ENCODE results near the gene RDH16. TPM values are rescaled to one million over a fixed set of nuclear protein-coding genes. Genes with fewer than 3 reads are reported as not detected.

RDH16 gene
- total RNA-seq, 2 donors from 2014 or later: 0.18 to 0.28 TPM

Other genes starting within 250 kb of the RDH16 start
- gene NACA, start 232.3 kb downstream of the RDH16 start, total RNA-seq: 100 to 1,000 TPM; 617 to 625 TPM
- 1 to 10 TPM; 3.9 to 5.3 TPM for gene PRIM1, start 205.3 kb downstream of the RDH16 start, total RNA-seq
- gene HSD17B6, start 194.3 kb downstream of the RDH16 start, total RNA-seq: 1 to 10 TPM; 1.2 to 9.6 TPM
- not detected for gene SDR9C7, start 23.2 kb downstream of the RDH16 start, total RNA-seq
- 1 to 10 TPM; 3.2 to 4.5 TPM for gene ZBTB39, start 48.9 kb upstream of the RDH16 start, total RNA-seq
- gene TAC3, start 58.9 kb upstream of the RDH16 start, total RNA-seq: 1 to 10 TPM; 1.4 to 2.8 TPM
- 100 to 1,000 TPM; 281 to 296 TPM for gene MYO1A, start 92.5 kb upstream of the RDH16 start, total RNA-seq
- gene NEMP1, start 121.2 kb upstream of the RDH16 start, total RNA-seq: 1 to 10 TPM; 4.9 to 5.8 TPM
- 1 to 10 TPM; 2.3 to 8.9 TPM for gene NAB2, start 131.5 kb upstream of the RDH16 start, total RNA-seq
- 100 to 1,000 TPM; 182 to 214 TPM for gene STAT6, start 153.8 kb upstream of the RDH16 start, total RNA-seq
- gene LRP1, start 170.9 kb upstream of the RDH16 start, total RNA-seq: 100 to 1,000 TPM; 117 to 119 TPM
- gene LRP1-AS, start 190.0 kb upstream of the RDH16 start, total RNA-seq: not detected

Measured in left colon (tissue), 2 donors.